ENCODE data around the gene SS18L1. TPM values are rescaled to one million over a fixed set of nuclear protein-coding genes. Genes with fewer than 3 reads are reported as not detected.
"Not testable (repeated sequence)": the region's sequence is repeated elsewhere in the genome, so short reads cannot be mapped to it uniquely, and the experiment has no call there.

SS18L1 gene
- polyA plus RNA-seq, 4 donors, result 15.6 to 26.4 (median 18.9) TPM

DNA sequence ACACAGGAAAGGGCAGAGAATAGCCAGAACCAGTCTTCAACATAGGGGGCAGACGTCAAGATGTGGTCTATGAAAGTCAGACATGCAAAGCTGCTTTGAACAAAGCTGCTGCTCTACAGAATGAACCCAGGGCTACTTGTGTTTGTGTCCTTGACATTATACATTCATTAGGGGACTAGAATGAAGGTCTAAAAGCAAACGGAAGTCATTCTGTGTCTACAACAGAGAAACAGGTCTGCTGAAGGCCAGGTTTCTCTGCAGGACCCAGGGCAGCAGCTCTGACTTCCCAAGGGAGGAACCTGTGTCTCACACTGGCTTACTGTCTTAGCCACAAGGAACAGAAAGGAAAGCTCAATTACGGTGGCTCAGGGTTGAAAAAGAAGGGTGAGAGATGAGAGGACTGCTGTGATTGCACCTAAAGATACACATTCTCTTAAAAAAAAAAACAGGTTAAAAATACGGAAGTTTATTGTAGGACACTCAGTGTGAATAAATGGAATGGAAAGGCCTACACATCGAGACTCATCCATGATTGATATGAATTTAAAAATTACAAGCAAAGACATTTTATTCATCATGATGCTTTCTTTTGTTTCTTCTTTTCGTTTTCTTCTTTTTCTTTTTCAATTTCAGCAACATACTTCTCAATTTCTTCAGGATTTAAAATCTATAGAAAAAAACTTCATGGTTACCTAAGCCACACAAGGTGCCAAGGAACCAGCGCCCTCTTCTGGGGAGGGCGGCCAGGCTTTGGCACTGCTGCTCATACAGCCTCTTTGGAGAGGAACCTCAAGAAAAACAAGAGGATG, 7.1 kb upstream of the SS18L1 start:
- DNase-seq (ENCODE audit: low read depth in 4 of 4, low spot score in 3 of 4), result no peak

DNA sequence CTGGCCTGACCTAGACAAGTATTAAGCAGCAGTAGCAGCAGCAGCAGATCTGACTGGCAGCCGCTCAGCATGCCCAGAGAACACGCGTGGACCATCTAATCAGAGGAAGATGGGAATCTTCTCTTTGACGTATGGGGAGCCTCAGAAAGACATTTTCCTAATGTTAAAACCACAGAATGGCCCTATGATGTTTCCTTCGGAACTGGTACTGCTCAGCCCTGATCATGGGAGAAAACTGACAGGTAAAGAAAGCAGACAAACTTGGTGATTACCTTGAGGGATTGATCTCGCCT, 6.5 kb upstream of the SS18L1 start:
- DNase-seq (ENCODE audit: low read depth in 4 of 4, low spot score in 3 of 4), result no peak

DNA sequence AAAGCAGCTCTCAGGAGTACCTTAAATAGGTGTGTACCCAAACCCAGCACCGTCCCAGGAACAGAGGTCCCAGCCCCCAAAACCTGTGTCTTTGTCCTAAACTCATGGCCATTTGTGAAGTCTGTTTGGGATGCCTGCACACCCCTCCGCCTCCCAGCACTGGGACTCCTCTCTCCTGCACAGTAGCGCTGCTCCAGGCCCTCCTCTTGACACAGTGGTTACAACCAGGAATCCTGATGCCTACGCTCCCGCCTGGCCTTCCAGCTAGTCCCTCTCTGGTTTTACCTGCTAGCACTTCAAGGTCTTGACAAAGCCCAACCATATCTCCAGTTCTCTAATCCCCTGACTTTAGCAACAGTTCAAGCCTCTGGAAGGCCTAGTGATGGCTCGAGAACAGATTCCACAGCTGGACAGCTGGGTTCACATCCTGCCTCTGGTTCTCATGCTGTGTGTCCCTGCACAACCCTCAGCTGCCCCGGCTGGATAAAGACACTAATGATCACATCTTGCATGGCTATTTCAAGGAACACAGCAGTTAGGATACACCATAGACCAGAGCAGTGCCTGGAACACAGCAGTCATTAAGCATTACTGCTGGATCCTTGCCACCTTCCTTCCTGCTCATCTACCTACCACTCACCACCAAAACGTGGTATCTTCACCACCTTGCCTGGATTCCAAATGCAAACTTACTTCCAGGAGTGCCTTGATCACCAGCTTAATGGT, 5.9 kb upstream of the SS18L1 start:
- no peak for DNase-seq (ENCODE audit: low read depth in 4 of 4, low spot score in 3 of 4)

DNA sequence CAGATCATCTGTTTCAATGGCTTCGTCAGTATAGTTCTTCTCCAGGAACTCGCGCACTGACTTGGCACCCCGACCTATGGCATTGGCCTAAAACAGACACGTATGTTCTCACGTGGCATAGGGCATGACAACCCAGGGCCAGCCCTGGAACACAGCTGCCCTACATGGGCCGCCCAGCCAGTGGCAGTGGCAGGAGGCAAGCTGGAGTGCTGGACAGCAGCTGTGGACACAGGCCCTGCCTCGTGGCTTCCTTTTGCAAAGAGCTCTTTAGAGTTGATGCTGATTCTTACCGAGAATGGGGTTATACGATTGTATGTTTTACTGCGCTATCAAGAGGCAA, 5.4 kb upstream of the SS18L1 start:
- no peak for DNase-seq (ENCODE audit: low read depth in 4 of 4, low spot score in 3 of 4)

DNA sequence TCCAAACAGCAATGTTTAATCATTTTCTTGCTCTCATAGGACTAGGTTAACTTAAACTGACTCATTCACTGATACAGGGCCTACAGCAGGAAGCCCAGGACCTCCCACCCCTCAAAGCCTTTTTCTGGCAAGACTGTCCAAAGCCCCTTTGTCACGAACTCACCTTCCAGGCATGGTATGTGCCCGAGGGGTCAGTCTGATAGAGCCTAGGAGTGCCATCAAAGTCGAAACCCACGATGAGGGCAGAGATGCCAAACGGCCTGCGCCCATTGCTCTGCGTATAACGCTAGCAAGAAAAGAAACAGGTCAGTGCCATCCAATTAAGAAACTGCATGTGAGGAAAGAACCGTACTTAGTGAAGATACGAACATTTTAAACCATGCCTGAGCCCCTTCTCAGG, 4.7 kb upstream of the SS18L1 start:
- no peak for DNase-seq (ENCODE audit: low read depth in 4 of 4, low spot score in 3 of 4)

DNA sequence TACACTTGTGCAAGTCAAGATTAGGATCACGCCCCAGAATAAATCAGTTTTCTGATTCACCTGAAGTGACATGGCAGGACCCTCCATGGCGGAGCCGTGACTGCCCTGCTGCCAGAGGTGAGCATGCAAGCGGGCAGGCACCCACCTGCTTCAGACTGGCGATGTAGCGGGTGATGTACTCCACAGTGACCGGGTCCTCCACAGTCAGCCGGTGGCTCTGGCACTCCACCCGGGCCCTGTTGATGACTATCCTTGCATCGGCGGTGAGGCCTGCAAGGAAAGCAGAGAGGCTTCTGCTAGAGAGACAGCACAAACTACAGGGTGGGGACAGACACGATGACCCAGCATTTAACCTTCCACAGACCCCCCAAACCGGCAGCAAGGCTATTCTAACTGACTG, 3.9 kb upstream of the SS18L1 start:
- DNase-seq (ENCODE audit: low read depth in 4 of 4, low spot score in 3 of 4), result no peak

DNA sequence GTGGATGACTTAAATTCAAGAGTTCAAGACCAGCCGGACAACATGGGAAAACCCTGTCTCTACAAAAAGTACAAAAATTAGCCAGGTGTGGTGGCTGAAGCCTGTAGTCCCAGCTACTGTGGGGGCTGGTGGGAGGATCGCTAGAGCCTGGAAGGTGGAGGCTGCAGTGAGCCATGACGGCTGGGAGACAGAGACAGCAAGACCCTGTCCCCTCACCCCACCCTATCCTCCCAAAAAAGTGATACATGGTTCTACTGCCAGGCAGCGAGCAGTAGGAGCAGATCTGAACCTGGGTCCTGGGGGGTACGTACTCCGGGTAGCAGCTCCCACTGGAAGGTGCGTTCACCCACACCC, 2.5 kb upstream of the SS18L1 start:
- DNase-seq (ENCODE audit: low read depth in 4 of 4, low spot score in 3 of 4), result no peak

DNA sequence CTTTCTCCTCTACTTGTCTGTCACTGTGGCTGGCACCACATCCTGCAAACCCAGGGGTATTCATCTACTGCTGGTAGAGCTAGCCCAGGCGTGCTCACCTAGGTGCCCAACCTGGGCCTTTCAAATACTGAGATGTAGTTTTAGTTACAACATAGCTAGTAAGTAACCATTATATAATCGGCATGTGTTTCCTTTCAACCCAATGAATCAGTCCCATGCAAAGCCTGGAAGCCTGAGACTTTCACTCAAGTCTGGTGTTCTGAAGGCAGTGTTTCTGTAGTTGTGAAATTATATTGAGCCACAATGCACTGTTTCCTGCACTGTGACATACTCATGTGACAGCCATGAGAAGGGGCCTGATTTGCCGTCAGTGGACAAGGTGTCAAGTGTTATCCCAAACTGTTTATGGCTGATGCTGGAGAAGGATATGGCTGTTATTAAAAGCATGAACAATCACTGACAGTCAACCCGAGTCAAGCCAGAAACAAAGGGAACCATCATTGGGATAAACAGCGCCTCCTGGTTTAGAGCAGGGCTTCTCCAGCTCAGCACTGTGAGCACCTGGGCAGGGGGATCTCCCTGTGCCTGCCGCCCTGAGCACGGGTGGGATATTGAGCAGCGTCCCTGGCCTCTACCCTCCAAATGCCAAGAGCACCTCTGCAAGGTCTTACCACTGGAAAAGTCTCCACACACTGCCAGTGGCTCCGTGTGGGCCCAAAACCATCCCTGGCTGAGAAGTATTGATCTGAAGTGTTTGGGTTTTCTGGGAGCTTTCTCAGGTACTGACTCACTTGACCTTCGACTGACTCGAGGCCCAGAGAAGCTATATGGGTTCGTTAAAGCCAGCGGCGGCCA, 1.9 kb upstream of the SS18L1 start:
- DNase-seq (ENCODE audit: low read depth in 4 of 4, low spot score in 3 of 4), result no peak

DNA sequence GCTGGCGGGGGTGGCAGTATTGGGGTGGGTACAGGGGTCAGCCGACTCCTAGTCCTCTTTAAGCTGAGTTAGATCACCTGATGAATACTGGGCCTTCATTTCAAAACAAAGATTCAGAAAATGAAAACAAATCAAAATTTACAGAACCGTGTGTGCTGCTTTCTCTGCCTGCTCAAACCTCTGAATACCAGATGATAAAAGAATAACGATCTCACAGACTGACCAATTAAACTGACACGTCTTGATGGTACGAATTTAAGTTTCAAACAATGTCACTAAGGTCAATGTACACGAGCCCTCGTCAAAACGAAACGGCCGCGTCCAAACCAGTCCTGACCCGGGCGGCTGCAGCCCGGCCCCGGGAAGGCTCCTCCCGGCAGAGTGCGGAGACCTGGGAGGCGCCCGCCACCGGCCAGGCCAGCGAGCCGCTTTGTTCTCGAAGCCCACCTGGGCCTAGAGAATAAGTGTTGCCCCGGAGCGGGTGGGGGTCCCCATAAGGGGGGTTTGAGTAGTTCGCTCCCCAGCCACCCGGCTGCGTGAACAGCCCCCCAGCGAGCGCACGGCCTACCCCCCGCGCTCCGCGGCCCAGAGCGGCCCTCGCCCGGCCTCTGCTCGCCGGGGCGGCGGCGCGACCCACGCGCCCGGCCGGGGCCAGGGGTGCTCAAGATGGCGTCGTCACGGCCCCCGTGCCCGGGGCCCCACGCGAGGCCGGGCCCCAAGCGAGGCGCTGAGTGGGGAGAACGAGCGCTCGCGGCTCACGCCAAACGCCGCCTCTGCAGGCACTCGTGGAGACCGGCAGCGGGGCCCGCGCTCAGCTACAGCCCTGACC, 1.1 kb upstream of the SS18L1 start:
- DNase-seq (ENCODE audit: low read depth in 4 of 4, low spot score in 3 of 4), result no peak

DNA sequence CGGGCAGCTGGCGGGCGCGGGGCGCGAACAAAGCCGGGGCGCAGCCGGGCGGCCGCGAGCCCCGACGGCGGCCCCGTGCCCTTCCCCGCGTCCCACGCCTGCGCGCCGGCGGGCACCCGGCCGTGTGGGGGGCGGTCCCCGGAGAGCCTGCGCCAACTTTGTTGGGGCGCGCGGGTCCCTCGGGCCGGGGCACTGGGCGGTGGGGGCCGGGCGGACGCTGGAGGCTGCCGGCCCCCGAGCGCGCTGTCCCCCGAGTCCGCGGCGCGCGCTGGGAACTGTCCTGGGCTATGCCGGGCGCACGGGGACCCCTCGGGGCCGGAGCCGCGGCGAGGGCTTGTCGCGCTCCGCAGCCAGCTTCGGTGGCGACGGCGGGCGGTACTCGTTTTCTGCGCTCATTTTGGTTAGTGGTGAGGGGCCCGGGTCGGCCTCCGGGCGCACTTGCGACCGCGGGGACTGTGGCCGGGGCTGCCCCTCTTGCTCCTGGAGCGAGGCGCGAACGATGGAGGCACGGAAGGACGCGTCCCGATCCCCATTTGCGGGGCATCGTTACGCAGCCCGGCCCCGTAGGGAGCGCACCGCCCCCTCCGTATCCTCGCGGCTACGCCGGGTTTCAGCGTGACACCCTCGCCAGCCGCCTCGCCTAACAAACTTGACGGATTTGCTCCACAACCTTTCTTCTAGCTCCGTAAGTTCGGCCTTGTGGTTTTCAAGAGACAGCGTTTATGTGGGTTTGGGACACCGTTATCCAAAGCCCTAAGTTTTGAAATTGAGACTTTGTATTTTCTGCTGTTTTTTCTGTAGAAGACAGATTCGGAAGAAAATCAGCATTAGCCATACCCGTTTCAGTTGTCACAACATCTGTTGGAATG, 622 bp downstream of the SS18L1 start:
- DNase-seq (ENCODE audit: low read depth in 4 of 4, low spot score in 3 of 4), result no peak

DNA sequence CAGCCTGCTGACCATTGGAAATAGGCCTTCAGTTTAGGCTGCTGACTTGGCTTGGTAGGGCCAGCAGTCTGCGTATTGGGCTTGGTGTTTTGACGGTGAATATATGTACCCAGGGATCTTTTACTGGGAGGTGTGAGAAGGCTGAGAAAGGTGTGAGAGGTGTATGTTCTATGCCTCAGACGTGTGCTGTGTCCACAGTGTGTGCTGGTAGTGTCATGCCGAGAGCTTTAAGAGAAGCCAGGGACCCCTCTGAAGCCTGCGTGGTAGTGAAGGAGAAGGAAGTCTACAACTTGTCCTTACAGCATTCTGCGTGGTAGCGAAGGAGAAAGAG, 2.1 kb downstream of the SS18L1 start:
- no peak for DNase-seq (ENCODE audit: low read depth in 4 of 4, low spot score in 3 of 4)

DNA sequence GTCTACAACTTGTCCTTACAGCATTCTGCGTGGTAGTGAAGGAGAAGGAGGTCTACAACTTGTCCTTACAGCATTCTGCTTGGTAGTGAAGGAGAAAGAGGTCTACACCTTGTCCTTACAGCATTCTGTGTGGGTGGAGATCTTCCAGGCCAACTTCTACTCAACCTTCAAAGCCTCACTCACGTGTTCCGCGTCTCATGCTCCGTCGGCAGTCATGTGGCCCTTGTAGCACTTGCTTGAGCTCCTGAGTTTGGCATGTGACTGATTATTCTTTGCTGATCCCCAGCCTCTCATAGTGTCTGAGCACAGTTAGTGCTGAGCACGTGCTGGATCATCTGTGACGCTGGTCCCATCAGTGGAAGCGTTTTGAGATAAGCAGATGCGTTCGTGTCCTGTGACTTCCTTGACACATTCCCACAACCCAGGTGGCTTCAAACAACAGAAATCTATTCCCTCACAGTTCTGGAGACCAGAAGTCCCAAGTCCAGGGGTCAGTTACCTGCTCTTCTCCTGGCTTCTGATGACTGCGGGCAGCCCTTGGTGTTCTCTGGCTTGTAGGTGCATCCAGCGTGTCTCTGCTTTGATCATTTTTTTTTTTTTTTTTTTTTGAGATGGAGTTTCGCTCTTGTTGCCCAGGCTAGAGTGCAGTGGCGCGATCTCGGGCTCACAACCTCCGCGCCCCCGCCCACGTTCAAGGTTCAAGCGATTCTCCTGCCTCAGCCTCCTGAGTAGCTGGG, 2.6 kb downstream of the SS18L1 start:
- DNase-seq (ENCODE audit: low read depth in 4 of 4, low spot score in 3 of 4), result no peak

DNA sequence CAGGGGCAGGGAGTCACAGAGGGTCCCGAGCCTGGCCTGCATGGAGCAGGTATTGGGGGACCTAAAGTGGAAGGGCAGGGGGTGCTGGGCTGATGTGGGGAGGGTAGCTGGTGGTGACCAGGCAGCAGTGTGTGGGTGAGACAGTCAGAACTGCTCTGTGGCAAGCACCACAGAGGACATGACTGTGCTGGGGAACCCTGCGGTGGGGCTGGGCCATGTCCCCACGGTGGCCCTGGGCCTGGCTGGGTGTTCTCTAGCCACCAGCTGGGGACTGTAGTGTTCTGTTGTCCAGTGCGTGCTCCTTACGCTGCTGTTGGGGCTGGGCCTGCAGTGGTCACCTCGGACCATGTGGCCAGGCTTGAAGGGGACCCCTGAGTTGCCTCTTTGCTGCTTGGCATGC, 3.6 kb downstream of the SS18L1 start:
- no peak for DNase-seq (ENCODE audit: low read depth in 4 of 4, low spot score in 3 of 4)

DNA sequence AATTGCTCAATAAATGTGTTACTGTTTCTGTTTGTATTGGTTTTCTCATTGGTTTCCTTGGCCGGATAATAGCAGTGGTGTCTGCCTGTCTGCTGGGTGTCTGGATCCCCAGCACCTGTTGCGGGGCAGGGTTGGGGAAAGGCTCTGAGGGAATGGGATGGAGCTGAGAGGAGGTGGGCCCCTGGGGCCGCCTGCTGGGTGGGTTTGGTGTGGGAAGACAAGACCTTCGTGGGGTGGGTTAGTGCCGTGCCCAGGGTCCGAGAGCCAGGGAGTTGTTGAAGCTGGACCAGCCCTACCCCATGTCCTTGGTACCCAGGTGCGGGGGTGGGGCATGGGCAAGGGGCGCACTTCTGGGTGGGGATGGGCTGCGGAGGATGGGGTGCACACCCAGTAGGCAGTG, 4.0 kb downstream of the SS18L1 start:
- DNase-seq (ENCODE audit: low read depth in 4 of 4, low spot score in 3 of 4), result no peak

DNA sequence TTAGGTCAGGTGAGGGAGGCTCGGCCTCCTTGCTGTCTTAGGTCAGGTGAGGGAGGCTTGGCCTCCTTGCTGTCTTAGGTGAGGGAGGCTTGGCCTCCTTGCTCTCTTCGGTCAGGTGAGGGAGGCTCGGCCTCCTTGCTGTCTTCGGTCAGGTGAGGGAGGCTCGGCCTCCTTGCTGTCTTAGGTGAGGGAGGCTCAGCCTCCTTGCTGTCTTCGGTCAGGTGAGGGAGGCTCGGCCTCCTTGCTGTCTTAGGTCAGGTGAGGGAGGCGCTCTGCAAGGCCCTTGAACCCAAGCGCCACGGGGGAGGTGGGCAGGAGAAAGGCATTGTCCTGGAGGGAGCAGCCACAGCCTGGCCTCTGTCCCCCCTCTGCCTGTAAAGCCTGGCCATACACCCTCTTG, 4.8 kb downstream of the SS18L1 start:
- not testable (repeated sequence) for DNase-seq (ENCODE audit: low read depth in 4 of 4, low spot score in 3 of 4)

DNA sequence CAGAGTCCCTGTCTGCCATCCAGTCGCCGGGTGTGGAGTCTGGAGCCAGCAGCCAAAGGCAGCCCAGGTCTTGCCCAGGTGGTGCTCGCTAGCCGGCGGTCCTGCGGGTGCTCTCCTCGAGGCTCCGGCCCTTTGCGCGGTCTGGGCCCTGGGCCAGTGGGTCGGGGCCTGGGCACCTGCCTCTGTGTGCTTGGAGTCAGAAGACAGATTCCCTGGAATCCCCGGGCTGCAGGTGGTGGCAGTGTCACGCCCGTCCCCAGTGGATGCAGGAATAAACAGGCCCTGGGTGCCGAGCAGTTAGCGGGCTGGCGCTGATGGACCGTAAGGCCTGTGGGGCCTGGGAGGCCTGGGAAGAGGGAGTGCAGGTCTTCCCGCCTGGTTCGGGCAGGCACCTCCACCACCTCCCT, 5.3 kb downstream of the SS18L1 start:
- no peak for DNase-seq (ENCODE audit: low read depth in 4 of 4, low spot score in 3 of 4)

DNA sequence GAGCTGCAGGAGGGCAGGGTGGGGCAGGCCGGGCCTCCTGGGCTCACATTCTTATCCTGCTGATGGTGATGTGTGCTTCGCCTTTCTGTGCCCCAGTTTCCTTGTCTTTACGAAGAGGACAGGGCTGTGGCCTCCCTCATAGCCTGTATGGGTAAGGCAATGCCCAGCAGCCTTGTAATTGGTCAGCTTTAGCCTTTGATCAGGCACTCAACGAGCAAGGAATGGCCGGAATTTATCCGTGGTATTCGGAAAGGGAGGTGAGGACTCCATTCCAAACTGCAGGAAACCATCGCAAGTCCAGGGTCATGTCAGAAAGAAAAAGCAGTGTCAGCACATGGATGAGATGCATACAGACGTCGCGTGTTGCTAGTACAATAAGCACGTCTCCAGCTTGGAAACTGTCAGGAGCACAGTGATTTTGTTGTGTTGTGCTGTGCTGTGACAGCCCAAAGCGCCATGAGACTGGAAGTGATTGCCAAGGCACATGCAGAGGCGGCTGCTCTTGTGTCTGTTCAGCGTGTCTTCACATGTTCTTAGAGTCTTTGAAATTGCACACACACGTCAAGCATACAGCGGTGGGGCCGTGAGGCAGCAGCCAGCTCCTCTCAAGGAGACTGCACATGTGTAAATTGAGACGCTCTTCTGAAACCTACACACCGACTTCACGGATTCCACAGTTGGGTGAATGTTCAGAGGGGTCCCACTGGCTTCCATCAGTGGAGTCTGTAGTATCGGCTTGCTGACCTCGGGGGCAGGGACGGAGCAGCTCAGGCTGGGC, 6.2 kb downstream of the SS18L1 start:
- DNase-seq (ENCODE audit: low read depth in 4 of 4, low spot score in 3 of 4), result no peak

DNA sequence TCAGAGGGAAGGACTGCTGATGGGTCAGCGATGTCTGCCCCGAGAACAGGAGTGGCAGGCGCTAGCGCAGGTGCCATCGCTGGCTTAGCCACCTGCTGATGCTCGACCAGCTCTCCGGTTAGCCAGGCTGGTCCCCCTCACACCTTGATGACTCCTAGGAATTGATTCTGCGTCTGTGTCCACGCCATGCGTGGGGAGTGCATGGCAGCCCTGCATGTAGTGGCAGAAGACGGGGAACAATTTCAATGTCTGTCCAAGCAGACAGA, 6.7 kb downstream of the SS18L1 start:
- no peak for DNase-seq (ENCODE audit: low read depth in 4 of 4, low spot score in 3 of 4)

DNA sequence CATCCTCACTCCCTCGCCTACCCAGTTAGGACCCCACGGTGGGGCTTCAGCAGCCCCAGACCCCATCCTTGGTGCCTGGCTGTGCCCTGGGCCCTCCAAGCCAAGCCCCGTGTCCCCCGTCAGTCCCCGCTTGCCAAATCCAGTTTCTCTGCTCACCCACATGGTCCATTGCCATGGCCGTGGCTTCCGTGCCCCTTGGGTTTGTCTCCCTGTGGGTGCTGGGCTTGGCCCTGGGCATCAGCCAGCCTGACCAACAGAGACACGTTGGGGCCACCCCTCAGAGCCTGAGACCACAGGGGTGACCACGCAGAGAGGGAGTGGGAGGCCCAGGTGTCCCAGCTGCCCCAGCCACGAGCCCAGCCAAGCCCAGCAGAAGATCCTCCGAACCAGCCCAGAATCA, 7.7 kb downstream of the SS18L1 start:
- no peak for DNase-seq (ENCODE audit: low read depth in 4 of 4, low spot score in 3 of 4)

Data from left renal pelvis (tissue), 4 donors.